Left ventricle myocardium superior (tissue), 1 donor: ENCODE measurements around the gene NXPH3. TPM values are rescaled to one million over a fixed set of nuclear protein-coding genes. Genes with fewer than 3 reads are reported as not detected.

Experiments
- ATAC-seq: fragments of 200-7000 bp; cut with Tn5 transposase; one replicate; pipeline ENCODE4 v1.9.1; 2020; ENCODE audit warnings: mild to moderate bottlenecking, moderate library complexity
- DNase-seq: peaks from one replicate; pipeline ENCODE4 v3.0.0-alpha.2; 2020
- intact Hi-C: fragments of 100-400 bp; cut with micrococcal nuclease; formaldehyde crosslinking; loops from one replicate; pipeline ENCODE4 v1.11.0; 2022
- total RNA-seq: library from RNA; stranded (reverse); fragmentation: NEBNext Ultra II Directional; extraction: Animal tissue kit (Norgen Biotek cat#: 25700); gene quantifications from one replicate; pipeline ENCODE4 v1.2.1, GENCODE V29; 2021
- donor health status: DM: no; HTN: yes; CAD: no; lungs with severe emphysema.

The NXPH3 gene
- total RNA-seq, 1 donor from 2014 or later, result 3.4 TPM

DNA sequence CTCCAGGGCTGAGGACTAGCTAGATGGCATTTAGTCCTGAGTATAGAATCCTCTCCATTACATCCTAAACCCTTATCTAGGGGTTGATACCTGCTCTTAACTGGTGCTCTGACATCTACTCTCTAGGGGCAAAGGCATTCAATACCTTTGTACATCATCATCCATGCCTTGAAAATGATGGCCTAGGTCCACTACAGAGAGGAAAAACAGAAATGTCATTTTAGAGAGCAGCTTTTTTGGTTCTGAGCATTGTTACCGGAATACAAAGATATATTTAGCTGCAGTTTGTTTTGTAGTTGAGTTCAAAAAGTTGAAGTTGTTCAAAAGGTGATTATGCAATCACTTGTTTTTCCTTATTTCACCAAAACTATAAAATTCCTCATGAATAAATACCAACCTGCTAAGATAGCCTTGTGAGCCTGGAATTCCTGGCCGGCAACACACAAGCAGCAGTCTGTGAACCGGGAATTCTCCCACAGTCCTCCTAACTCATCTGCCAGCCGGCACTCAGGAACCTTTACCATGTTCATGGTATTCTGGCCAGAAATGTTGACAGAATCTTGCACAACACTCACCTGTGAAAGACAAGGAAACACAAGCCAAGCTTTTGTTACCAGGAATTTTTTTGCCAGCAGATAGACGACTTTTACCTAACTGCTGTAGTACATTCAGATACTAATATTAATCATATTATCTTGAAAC is 35.4 kb downstream of the NXPH3 start:
- ATAC-seq (peak; percentile 25), DNase-seq (no peak)
- intact Hi-C loops, result no loop called here

DNA sequence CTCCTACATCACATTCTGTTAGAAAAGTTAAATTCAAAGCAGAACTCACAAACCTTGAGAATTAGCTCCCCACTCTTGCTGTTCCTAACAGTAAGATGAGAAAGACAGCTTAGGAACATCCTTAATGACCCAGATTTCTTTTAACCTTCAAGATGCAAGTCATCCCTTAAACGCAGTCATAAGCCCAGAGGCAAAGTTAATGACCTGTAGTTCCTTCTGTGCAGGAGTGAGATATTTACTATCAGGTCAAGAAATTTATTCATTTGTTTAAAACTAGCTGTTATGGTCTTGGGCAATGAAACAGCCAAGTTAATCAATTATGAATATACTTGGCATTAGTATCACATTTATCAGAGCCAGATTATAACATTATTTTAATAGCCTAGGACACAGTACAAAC is 37.1 kb downstream of the NXPH3 start:
- DNase-seq (no peak), ATAC-seq (no peak)
- intact Hi-C loops, result no loop called here

GRCh38 chr17:49613182-49613800 is 37.6 kb downstream of the NXPH3 start:
- intact Hi-C loops, result no loop called here
- DNase-seq, result no peak
- ATAC-seq, result no peak

DNA sequence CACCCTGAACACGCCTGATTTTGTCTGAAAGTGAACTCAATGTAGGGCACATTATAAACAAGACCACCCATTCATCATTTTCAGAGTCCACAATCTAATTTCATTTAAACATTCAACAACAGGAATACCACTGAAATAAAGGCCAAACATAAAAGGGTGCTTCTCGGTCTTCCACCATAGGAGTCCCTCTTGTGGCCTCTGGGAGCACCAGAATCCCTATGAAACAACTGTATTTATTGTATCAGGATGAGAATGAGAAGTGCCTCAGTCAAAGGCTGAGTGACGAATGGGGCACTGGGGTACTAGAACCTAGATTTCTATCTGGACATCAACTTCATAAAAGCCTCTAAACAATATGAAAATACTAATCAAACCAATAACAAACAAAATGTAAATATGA is 40.4 kb downstream of the NXPH3 start:
- peak; percentile 17 for ATAC-seq
- no peak for DNase-seq
- intact Hi-C loops, result no loop called here

GRCh38 chr17:49616601-49617131 is 41.0 kb downstream of the NXPH3 start:
- DNase-seq (peak; percentile 81), ATAC-seq (peak; percentile 91)
- intact Hi-C loops, result no loop called here

DNA sequence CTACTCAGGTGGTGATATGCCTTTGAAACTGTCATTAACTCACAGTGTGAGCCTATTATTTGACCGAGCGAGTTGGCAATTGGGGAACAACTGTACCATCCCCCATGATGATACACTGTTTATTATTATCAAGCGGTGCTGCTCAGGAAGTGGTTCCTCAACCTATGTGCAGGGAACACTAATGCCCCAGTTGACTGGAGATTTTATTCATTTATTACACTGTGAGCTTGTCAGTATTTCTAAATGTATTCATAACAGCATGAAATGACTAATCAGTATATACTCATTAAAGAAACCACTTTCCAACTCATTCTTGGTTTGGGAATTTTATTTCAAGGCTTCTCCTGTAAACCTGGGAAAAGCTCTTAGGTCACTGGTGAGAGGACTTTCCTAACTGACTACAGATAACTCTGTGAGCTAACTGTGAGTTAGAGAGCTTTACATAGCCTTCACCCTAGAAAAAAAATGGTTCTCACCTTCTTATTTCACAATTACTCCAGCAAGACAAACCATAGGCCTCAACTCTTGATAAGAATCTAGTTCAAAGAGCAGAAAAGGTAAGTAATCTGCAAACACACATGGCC is 42.4 kb downstream of the NXPH3 start:
- intact Hi-C loops, result no loop called here
- no peak for ATAC-seq

GRCh38 chr17:49621420-49621819 is 45.7 kb downstream of the NXPH3 start:
- intact Hi-C loops, result no loop called here
- DNase-seq (no peak), ATAC-seq (no peak)

More for the DNA sequence above, 42.4 kb downstream of the NXPH3 start:
- DNase-seq, result no peak

DNA sequence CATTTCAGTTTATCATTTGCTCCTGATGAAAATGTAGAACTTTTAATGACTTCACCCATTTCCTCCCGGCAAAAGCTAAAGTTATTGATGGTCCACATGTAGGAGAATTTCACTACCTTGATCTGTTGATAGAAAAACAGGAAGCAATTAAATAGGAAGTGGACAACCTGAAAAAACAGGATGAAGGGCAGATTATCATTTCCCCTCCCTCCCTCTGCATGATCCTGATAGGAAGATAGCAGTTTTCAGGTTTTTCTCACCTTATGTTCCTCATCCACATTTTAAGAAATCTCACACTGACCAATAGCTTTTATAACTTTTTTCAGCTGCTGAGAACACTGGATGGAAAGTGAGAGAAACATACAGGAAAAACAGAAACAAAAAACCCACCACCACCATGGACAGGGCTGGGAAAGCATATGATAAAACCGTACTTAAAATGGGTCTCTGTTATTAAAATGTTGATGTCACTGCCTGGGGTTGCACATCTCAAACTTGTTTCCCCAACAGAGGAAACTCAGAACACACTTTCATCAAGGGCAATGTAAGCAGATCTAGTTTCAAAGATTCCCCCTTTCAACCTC is 46.4 kb downstream of the NXPH3 start:
- DNase-seq (no peak), ATAC-seq (no peak)
- intact Hi-C loops, result no loop called here

DNA sequence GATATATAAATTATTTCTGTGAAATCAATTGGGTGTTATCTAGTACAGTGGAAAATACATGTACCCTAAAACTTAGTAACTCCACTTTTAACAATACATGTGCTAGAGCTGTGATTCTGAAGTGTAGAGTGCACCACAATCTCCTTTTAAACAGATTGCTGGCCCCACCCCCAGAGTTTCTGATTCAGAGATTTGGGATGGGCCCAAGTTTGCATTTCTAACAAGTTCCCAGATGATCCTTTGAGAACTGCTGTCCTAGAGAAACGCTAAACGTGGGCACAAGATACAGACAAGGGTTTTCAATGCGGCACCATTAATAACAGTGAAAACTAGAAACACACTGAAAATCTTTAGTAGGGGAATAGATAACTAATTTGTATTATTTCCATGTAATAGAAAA is 49.2 kb downstream of the NXPH3 start:
- intact Hi-C loops, result loop anchor here (5.0 kb wide), 1 partner anchor 47 kb away; no protein-coding TSS in a partner anchor
- DNase-seq (no peak), ATAC-seq (no peak)

DNA sequence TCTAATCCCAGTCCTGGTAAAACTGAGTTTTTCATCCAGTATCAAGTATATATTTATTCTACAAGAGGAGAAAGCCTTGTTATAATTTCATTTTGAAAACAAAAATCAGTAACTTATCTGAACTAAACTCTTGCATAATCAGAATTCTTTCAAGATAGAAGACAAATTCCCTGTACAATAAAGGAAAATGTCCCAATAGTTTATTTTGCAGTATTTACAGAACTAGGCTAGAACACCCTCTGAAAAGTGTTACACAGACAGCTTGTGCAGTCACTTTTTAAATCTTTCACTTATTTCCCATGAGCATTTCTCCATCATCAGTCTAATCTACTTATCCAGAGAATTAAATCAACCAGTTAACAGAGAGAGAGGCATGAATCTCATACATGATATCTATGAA is 53.8 kb downstream of the NXPH3 start:
- no peak for ATAC-seq
- no peak for DNase-seq
- intact Hi-C loops, result loop anchor here (5.0 kb wide), 1 partner anchor 43 kb away; no protein-coding TSS in a partner anchor

DNA sequence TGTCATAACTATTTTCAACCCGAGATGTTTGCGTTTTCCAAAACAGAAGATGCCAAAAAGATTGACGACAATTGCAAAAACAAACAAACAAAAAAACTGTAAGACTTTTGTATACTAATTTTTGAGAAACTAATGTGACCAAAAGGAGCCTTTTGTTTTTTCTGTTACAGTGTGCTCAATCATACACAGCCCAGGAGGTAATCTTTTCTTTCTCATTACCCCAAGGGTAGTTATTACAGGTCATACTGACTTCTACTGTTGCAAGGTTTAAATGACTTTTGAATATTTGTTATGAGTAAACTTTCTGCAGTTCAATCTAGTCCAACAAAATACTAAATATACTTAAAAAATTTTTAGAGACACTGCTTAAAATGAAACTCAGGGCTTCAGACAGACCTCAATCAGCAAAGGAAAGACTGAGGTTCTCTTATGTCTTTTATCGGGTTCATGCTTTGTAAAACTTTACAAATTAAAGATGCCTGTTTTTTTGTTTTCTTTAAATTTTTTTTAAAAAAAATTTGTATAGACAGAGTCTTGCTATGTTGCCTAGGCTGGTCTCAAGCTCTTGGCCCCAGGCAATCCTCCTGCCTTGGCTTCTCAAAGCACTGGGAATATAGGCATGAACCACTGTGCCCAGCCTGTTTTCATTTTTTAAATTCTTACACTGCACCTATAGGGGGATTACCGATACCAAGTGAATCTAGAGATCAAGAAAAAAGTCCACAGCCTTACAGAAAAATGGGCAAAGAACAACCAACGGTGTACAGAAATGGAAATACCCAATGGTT is 54.6 kb downstream of the NXPH3 start:
- intact Hi-C loops, result no loop called here
- DNase-seq (no peak), ATAC-seq (no peak)

DNA sequence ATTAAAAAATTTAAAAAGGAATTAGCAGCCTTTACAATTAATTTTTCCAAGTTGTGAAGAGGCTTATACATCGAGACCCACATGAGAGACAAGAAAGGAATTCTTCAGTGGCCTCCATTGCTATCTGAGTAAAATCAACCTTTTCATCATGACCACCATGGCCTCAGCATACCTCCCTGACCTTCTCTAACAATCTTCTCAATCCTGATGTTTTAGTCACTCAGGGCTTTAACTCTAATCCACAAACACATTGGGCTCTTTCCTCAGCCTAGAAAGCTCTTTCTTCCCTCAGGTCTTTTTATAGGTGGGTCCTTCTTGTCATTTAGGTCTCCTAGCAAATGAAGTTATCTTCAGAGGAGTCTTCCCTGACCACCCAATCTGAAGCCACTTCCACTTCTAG is 55.8 kb downstream of the NXPH3 start:
- no peak for DNase-seq
- intact Hi-C loops, result no loop called here
- no peak for ATAC-seq

Other genes with a start within 250 kb of the NXPH3 start
- 19.2 TPM for gene ZNF652, start 213.6 kb upstream of the NXPH3 start, total RNA-seq
- 245 TPM for gene PHB1, start 161.0 kb upstream of the NXPH3 start, total RNA-seq
- gene NGFR, start 80.6 kb upstream of the NXPH3 start, total RNA-seq, result 4.1 TPM
- 77.8 TPM for gene SPOP, start 102.2 kb downstream of the NXPH3 start, total RNA-seq
- gene SLC35B1, start 132.1 kb downstream of the NXPH3 start, total RNA-seq, result 61.5 TPM
- gene FAM117A, start 188.3 kb downstream of the NXPH3 start, total RNA-seq, result 11.2 TPM
- gene KAT7, start 212.8 kb downstream of the NXPH3 start, total RNA-seq, result 52.8 TPM